Glomerular endothelial cell (primary cell): ENCODE measurements around the gene FAM149A. TPM values are rescaled to one million over a fixed set of nuclear protein-coding genes. Genes with fewer than 3 reads are reported as not detected.

Experiments
- DNase-seq: peaks from one replicate; pipeline ENCODE4 v3.0.0-alpha.2; 2011; ENCODE audit warnings: low read depth, low spot score; ENCODE audit errors: extremely low read depth
- total RNA-seq: library from RNA; depleted of rRNA; stranded (reverse); fragments of >200 nt; gene quantifications from 2 replicates; pipeline ENCODE4 v1.2.3, GENCODE V29; 2015

Gene FAM149A
- total RNA-seq, result 1.2 and 2.3 TPM in 2 replicates

- no peak for DNase-seq
Observed at GRCh38 chr4:186104114-186104889, at the start of gene FAM149A. FAM149A (plus strand) TSS chr4:186104704.

DNA sequence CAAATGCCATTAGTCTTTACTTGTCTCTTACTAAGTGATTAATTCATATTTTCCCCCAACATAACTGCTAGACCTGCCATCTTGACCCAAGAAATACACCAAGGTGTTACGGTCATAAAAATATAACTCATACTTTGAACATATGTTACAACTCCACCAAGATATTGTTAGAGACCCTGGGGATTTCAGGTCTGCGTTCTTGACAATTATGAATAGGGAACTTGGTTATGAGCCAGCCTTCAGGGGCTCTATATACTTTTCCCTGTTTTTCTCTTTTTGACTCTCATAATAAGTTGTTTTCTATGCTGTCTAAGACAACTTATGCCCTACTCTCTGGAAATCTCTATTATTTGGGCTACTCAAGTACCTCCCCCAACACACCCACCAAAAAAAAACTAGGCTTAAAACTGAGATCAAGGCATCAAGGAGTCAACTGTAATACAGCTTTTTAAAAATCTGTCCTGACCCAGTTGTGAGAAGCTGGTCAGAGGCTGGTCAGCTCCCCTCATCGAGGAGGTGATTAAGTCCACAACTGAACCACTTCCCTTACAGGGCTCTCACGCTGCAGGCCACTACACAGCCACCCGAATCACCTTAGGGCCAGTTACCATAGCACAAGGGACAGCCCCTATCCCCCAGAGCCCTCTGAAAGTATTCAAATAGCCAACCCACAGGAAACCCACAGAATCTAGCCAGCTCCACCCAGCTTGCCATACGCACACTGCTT lies 46.1 kb upstream of the FAM149A start:
- no peak for DNase-seq

DNA sequence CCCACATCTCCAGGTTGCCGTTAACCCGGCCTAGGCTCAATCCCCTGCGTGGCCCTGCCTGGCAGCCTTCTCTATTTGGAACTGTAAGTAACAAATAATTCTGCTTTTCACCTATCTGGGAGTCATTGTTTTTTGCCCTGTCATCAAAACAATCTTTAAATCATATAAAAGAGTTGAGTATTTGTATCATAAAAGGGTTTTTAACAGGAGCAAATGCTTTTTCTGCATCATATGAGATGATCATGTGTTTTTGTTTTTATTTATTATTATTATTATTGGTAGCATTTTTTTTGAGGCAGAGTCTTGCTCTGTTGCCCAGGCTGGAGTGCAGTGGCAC lies 45.6 kb upstream of the FAM149A start:
- DNase-seq, result no peak

GRCh38 chr4:186061921-186062320 lies 42.6 kb upstream of the FAM149A start:
- no peak for DNase-seq

DNA sequence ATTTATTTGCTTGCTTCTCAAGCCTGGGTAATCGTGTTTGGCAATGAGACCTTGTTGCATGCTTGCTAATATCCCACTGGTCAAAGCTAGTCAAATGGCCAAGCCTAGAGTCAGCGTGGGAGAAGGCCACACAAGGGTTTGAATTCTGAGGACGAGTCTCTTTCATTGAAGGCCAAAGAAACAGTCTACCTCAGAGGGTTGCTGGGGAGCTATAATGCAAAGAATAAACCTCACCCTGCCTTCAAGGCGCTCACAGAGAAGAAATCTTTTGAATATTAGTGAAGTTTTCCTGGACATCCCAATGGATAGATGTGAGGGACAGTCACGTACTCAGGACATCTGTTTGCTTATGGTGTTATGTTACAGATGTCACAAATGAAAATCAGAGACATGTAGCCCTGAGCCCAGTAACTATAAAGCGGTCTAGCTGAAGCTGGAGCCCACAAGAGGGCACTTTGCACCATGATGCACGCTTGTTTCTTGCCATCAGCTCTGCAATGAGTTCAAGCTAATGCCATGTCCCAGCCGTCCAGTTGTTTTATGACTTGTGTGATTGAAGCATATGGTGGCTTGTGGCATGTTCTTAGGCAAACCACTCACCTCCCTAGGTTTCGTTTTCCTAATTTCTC lies 36.6 kb upstream of the FAM149A start:
- no peak for DNase-seq

- DNase-seq, result no peak
Observed at GRCh38 chr4:186068581-186069348, 35.7 kb upstream of the FAM149A start, which contains the start of gene TLR3. TLR3 (plus strand) TSS chr4:186069156; CDS start chr4:186076620, 7,464 bp downstream.

DNA sequence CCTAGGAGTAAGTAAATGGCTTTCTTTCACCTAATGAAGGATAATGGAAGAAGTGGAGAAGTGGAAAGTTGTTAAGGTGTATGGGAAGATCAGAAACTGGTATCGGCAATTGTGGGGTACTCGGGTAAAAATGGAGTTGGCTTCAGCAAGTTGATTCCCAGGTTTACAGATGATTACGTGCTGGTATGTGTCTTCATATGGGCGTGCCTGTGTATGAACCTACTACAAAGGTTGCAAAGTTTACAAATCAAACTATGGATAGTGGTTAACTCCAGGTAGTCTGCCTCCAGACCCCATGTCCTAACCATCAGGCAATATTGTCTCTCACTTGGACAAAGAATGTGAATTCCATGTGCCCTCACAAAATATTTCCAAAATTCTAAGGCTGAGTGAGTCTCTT lies 34.8 kb upstream of the FAM149A start:
- no peak for DNase-seq

GRCh38 chr4:186072516-186072915 lies 32.0 kb upstream of the FAM149A start:
- no peak for DNase-seq

- DNase-seq, result no peak
Observed at GRCh38 chr4:186074189-186074588, 30.3 kb upstream of the FAM149A start.

- no peak for DNase-seq
Observed at GRCh38 chr4:186078981-186079638, 25.4 kb upstream of the FAM149A start.

DNA sequence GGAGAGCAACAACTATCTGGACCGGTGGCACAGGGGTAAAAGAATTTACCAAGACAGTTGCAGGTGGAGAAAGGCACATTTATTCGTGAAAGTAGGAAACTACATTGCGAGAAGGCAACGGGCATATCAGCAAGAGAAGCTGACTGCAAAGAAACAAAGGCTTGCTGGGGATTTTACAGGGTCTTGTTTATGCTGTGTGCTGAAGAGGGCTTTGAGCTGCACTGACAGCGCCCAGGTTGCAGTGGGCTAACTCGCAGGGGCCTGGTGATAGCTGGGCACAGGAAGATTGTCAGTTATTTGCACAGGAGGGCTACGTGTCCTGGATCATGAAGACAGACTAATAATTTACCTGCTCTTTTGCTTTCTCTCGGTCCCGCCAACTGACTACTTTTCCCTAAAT lies 24.8 kb upstream of the FAM149A start:
- no peak for DNase-seq

- DNase-seq, result no peak
Observed at GRCh38 chr4:186081202-186081807, 23.2 kb upstream of the FAM149A start.

DNA sequence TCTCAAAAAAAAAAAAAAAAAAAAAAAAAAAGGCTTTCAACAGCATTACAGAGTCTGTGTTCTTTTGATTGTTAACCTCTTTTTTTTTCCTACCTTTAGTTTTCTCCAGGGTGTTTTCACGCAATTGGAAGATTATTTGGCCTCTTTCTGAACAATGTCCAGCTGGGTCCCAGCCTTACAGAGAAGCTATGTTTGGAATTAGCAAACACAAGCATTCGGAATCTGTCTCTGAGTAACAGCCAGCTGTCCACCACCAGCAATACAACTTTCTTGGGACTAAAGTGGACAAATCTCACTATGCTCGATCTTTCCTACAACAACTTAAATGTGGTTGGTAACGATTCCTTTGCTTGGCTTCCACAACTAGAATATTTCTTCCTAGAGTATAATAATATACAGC lies 22.3 kb upstream of the FAM149A start:
- no peak for DNase-seq

DNA sequence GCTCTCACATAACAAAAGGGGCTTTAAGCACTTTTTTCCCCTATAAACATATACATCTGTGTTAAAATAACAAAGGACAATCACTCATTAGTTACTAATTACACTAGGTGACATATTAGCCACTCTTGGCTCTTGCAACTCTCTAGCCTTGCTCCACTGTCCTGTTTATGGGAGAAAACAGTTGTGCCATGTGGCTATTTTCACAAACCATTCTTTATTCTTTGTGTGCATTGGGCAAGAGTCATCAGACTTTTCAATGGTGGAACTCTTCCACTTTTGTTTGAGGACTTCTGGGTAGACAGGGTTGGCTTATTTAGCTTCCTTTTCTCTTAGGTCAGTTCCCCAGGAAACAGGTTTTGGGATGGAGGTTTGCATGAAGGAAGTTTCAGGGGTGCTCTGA lies 16.0 kb upstream of the FAM149A start:
- no peak for DNase-seq

DNA sequence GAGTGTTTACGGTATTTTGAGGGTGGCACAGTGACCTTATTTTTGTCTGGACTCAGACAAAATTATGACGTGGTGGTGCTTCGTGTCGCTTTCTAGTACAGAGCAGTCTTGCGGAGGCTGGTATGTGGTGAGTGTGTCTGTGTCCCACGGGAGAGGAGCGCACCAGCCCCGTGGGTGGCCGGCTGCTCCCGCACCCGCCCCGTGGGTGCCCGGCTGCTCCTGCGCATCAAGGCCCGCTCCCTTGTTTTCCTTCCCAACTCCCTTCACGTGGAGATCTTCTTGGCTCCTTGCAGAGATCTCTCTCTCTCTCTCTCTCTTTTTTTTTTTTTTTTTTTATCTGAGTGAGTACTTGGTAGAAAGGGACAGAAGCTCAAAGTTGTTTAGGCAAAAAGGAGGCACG lies 12.2 kb upstream of the FAM149A start:
- no peak for DNase-seq

DNA sequence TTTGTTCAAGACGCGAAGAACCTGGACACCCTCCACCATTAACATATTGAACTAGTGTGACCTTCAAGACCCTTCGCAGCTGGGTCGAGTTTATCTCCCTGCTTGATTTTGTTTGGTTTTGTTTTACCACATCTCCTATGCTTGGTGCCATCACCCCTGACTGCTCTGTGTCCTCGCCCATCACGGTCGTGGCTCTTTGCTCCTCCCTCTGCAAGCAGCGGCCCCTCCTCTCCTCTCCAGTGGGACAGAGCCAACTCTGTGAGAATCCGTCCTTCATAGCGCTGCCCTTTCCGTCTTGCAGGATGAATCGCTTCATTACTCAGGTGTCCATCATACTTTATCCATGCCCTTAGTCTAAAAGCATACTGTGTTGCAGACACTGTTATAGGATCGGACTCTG lies 9.1 kb upstream of the FAM149A start:
- no peak for DNase-seq

- DNase-seq, result no peak
Observed at GRCh38 chr4:186096681-186097165, 7.8 kb upstream of the FAM149A start.

DNA sequence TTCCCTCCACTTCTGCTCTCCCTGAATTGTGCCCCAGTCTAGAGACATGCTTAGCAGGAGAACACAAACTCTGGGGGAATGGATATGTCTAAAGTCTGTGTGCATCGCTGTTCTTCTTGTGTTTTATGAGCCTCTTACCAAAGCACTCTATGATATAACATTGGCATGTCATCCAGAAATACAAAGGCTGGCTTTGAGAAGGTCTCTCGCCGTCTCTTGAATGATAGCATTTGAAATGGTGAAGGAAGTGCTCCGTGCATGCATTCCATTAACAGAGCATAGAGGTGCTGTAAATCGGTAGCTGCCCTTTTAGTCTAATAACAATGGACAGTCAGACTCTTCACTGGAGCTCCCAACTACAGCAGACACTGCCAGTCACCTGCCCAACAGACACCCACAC lies 7.1 kb upstream of the FAM149A start:
- no peak for DNase-seq

DNA sequence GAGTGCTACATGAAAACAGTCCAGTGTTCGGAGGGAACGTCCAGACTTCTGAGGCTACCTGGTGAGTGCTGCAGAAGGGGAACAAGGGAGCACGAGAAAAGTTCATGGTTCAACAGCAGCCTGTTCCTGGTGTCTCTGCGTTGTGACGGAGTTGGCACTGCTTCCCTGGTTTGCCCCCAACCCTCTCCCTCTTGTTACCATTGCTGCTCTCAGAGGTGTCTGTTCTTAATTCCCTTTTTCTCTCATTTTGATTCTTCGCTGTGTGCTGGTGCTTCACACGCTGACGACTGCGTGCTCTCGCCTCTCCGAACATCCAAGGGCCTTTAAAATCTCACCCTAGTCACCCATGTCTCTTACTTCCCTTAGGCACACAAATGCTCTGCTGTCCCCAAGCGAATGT lies 1.6 kb upstream of the FAM149A start:
- DNase-seq, result no peak
